ENCODE measurements around the gene SDHAF1.
"Not testable (repeated sequence)": the region's sequence is repeated elsewhere in the genome, so short reads cannot be mapped to it uniquely, and the experiment has no call there.

The SDHAF1 gene

DNA sequence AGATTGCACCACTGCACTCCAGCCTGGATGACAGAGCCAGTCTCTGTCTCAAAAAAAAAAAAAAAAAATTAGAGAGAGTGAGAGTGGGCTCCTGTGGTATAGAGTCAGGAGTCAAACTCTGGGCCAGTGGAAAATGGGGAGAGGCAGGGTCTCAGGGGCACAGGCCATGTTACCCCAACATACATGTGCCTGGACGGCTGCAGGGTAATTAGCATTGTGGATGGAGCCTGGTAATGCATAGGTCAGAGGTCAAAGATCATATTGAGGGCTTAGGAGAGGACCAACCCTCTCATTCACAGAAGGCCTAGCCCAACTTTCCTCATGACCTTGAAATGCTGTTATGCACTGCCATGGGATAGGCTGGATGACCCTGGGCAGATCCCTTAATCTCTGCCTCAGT, 30.6 kb downstream of the SDHAF1 start:
- DNase-seq: no peak

DNA sequence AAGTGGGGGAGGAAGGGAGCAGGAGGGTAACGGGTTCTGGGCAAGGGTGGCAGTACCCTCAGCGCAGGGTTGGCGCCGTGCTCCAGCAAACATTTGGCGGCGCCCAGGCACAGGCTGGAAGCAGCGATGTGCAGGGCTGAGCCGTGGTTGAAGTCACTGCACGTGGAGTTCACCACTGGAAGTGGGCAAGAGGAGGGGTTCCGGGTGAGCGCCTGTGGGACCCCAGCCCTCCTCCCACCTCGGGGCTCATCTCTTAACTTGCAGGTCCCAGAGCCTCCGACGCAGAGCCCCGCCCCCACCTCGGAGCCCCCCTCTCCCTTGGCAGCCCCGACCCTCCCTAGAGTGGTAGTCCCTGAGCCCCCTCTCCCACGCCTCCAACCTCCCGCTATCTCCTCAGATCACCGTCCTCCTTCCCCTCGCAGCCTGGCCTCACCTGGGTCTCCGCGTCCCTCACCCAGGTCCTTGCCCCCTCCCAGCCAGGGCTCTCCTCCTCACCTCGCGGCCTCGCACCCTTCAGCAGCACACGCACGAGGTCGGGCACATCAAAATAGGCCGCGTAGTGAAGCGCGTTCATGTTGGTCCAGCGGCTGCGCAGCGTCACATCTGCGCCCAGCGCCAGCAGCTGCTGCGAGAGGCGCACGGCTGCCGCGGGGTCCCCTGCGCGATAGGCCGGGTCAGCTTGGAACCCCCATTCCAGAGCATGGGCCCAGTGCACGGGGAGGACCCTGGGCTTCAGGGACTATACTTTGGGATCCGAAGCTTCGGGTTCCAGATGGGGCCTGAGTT, 31.3 kb downstream of the SDHAF1 start:
- DNase-seq: no peak

DNA sequence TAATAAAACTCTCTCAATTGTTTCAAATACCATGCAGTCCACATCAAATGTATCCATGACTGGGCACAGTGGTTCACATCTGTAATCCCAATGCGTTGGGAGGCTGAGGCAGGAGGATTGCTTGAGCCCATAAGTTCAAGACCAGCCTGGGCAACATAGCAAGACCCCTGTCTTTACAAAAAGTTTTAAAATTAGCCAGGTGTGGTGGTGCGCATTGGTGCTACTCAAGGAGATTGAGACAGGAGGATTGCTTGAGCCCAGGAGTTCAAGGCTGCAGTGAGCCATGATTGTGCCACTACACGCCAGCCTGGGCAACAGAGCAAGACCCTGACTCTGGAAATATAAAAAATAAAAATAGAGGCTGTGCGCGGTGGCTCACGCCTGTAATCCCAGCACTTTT, 32.7 kb downstream of the SDHAF1 start:
- no peak for DNase-seq

DNA sequence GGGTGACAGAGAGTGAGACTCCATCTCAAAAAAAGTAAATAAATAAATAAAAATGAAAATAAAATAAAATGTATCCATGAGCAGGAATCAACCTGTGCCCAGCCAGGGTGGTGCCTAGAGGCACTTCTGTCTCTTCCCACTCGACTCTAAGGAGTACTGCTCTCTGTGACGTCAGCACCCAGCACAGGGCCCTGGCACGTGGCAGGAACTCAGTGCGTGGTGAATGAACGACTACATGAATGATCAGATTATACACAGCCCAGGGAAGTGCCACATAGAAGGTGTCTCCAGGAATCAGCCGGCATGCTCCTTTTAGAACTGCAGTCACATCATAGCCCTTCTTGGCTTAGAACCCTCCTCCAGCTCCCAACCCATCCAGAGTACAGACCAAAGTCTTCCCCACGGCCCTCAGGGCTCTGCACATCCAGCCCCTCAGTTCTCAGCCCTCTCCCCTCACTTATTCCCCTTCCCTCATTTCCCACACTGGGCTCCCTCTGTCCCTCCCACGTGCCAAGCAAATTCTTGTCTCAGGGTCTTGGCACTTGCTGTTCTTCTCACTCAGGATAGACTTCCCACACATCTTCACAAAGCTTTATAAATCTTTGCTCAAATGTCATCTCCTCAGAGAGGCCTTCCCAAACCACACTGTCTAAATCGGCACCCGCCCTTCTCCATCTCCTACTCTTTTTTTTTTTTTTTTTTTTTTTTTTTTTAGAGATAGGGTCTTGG, 33.5 kb downstream of the SDHAF1 start:
- DNase-seq: no peak

DNA sequence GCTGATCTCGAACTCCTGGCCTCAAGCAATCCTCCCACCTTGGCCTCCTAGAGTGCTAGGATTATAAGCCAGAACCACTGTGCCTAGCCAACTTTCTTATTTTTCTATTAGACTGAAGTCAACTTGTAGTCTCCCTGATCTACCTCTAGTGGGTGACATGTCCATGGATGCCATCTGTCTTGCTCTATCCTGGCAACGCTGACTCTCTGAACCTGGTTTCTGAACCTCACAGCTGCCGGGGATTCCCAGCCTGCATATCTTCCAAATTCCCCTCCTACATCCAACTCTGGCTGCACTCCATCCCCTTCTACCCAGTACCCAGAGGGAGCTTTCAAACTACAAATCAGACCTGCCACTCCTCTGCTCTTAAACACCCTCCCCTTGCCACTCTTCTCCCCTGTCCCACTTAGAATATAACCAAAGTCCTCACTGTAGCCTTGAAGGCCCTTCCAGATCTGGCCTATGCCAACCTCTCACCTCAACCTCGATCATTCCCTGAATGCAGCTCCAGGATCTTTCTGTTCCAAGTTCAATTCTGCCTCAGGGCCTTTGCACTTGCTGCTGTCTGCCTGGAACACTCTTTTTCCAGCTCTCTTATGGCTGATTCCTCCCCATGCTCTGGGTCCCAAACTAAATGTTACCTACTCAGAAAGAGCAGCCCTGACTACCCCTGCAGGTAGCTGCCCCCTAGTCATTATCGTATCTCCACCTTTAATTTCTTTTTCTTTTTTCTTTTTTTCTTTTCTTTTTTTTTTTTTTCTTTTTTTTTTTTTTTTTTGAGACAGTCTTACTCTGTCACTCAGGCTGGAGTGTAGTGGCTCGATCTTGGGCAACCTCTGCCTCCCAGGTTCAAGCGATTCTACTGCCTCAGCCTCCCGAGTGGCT, 35.5 kb downstream of the SDHAF1 start:
- DNase-seq: no peak

DNA sequence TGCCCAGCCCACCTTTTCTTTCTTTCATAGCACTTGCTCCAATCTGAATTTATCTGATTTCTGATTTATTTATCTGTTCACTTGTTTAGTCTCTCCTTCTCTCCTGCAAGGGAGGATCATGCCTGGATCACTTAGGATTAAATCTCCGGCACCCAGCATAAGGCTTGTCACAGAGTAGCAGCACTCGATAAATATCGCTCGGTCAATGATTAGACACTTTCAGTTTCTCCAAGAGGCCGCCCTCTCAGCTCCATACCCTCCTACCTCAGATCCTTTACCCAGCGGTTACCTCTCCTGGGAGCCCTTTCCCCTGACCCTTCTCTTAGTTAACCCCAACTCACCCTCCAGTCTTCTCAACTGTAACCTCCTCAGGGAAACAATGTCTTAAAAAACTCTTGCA, 36.3 kb downstream of the SDHAF1 start:
- no peak for DNase-seq

DNA sequence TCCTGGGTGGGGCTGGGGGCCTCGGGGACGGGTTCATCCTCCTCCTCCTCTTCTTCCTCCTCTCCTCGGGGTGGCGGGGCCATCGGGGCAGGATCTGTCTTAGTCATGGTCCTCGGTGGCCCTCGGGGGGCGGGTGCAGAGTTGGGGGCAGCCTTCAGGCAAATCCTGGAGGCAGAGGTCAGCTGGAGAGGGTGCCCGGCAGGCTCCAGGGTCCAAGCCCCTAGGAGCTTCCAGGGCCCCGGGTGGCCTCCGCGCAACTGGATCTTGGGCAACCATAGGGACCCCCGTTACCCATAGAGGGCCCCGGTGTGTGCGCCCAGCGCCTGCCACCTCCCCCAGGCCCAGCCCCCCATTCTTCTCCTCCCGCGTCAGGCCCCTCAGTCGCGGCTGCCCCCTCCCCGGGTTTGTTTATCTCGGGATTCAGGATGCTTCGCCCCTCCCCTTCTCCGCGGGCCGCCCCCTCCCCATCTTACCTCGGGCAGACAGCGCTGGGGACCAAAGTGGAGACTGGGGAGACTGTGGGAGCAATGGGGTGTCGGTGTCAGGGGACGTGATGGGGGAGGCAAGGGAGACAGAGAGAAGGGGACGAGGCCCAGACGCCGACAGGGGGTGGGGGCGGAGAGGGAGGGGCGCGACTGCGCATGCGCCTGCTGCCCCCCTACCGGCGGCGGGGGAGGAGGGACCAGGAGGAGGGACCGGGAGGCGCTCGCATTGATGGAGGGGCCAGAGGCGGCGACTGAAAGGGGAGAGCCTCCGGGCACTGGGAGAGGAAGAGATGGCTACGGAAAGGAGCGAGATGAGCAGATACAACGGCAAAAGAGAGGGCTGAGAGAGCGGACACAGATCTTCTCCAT, 37.5 kb downstream of the SDHAF1 start, which contains the start of gene CLIP3:
Gene CLIP3 (minus strand): TSS at position 623 of the 854 bp plus-strand sequence. CDS start 516 bp downstream, at position 107.
- DNase-seq: peak; percentile 54

DNA sequence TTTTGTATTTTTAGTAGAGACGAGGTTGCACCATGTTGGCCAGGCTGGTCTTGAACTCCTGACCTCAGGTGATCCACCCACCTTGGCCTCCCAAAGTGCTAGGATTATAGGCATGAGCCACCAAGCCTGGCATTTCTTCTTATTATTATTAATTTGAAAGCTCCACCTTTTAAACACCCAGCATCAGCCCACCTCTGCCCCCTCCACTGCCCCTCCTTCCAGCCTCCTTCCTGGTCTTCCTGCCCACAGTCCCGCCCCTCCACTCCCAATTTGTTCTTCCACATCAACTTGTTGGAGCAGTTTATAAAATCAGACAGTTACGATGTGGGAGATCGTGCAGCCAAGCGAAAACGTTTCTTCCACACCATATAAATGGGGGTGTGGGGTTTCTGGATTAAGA, 45.5 kb downstream of the SDHAF1 start:
- DNase-seq: no peak

DNA sequence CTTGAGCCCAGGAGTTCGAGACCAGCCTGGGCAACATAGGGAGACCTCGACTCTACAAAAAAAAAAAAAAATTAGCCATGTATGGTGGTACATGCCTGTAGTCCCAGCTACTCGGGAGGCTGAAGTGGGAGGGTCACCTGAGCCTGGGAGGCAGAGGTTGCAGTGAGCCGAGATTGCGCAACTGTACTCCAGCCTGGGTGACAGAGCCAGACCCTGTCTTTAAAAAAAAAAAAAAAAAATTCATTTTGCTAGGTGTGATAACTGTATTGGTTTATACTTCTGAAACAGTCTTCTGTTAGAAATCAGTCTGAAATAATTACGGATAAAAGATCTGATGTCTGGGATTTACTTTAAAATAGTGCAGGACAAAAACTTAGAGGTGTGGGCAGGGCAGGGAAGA, 46.1 kb downstream of the SDHAF1 start:
- not testable (repeated sequence) for DNase-seq

DNA sequence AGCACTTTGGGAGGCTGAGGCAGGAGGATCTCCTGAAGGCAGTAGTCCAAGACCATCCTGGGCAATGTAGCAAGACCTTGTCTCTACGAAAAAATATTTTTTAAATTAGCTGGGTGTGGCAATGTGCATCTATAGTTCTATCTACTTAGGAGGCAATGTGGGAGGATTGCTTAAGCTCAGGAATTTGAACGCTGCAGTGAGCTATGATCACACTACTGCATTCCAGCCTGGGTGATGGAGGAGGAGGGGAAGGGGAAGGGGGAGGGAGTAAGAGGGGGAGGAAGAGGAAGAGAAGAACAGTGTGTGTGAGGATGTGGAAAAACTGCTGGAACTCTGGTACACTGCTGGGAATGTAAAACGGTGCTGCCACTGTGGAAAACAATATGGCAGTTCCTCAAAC, 46.8 kb downstream of the SDHAF1 start:
- no peak for DNase-seq

DNA sequence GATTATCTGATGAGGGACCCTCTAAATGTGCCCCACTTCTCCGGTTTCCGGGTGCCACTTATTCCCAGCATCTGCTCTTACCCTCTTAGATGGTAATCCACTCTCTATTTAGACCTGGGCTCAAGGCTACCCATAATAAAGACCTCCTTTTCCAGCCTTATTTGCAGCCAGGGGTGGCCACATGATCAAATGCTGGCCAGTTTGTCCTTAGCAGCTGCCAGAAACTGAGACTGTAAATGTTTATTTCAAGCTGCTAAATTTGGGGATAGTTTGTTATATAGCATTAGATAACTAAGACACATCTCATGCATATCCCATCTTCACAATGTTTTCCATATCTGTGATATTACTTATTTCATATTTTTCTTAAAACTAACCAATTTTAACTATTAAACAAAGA, 49.0 kb downstream of the SDHAF1 start:
- DNase-seq: no peak

Data from activated naive CD4-positive, alpha-beta T cell treated with anti-CD3 and anti-CD28 coated beads, Interleukin-2, amount 50 U/mL, for 16 hours (primary cell).